ENCODE measurements around the gene CMKLR1.

CMKLR1 gene

DNA sequence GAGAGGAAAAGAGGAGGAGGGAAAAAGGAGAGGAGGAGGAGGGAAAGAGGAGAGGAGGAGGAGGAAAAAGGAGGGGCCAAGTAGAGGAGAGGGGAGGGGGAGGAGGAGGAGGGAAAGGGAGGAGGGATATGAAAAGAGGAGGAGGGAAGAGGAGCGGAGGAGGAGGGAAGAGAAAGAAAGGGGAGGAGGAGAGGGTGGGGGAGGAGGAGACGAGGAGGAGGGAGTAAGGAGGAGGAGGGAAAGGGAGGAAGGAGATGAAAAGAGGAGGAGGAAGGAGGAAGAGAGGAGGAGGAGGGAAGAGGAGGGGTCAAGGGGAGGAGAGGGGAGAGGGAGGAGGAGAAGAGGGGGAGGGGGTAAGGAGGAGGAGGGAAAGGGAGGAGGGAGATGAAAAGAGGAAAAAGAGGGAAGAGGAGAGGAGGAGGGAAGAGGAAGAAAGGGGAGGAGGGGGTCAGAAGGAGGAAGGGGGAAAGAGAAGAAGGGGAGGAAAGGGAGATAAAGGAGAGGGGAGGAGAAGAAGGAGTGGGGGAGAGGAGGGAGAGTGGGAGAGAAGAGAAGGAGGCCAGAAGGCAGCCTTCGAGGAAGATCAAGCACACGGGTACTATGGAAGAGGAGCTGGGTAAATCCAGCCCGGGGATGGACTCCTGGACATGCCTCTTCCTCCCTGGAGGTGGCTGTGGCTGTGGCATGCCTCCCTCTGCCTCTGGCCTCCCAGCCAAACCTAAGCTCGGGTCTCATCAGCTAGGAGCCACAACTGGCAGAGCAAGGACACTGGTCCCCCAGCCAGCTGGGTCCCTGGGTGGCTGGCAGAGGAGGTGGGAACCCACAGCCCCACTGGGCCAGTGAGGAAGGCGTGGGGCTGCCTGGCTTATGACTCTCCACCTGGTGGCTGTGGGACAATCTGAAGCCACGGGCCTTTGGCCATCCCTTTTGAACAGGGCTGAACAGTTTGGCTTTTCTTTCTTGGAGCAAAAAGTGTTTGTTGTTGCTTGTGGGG lies 3.0 kb upstream of the CMKLR1 start:
- Histone ChIP-seq H3K4me2 (ENCODE audit: insufficient read depth, low read length) (no peak overlapping the region), H3K36me3 (ENCODE audit: insufficient read depth, low read length) (no peaks in the 10 kb centered on the region), H3K27me3 (ENCODE audit: insufficient read depth, low read length, poor library complexity) (peaks cover 40% of the 10 kb centered on the region), H2AFZ (ENCODE audit: low read depth, low read length) (no peak overlapping the region), H4K20me1 (ENCODE audit: insufficient read depth, low read length) (no peaks in the 10 kb centered on the region), H3K9me3 (ENCODE audit: insufficient read depth, low read length, severe bottlenecking) (no peaks in the 10 kb centered on the region), H3K4me1 (ENCODE audit: insufficient read depth, low read length) (no peaks in the 10 kb centered on the region), H3K4me3 (ENCODE audit: low read depth in 1 of 2, low read length in 2 of 2) (no peak overlapping the region), H3K27ac (ENCODE audit: low read length) (no peak overlapping the region), H3K9ac (ENCODE audit: low read depth, low read length) (no peak overlapping the region), H3K79me2 (ENCODE audit: insufficient read depth, low read length) (no peaks in the 10 kb centered on the region)
- TF ChIP-seq, protein P1, sequence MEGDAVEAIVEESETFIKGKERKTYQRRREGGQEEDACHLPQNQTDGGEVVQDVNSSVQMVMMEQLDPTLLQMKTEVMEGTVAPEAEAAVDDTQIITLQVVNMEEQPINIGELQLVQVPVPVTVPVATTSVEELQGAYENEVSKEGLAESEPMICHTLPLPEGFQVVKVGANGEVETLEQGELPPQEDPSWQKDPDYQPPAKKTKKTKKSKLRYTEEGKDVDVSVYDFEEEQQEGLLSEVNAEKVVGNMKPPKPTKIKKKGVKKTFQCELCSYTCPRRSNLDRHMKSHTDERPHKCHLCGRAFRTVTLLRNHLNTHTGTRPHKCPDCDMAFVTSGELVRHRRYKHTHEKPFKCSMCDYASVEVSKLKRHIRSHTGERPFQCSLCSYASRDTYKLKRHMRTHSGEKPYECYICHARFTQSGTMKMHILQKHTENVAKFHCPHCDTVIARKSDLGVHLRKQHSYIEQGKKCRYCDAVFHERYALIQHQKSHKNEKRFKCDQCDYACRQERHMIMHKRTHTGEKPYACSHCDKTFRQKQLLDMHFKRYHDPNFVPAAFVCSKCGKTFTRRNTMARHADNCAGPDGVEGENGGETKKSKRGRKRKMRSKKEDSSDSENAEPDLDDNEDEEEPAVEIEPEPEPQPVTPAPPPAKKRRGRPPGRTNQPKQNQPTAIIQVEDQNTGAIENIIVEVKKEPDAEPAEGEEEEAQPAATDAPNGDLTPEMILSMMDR (IDR thresholded peaks at IDR 0.05; ENCODE audit: borderline replicate concordance, extremely low read depth, low read length, poor library complexity, severe bottlenecking): no peak
- TF ChIP-seq EZH2 (IDR thresholded peaks at IDR 0.05; ENCODE audit: borderline replicate concordance, low read depth, low read length, severe bottlenecking): no peak
- ATAC-seq (ENCODE audit: insufficient read depth, low read depth): no peak
- DNase-seq: no peak

DNA sequence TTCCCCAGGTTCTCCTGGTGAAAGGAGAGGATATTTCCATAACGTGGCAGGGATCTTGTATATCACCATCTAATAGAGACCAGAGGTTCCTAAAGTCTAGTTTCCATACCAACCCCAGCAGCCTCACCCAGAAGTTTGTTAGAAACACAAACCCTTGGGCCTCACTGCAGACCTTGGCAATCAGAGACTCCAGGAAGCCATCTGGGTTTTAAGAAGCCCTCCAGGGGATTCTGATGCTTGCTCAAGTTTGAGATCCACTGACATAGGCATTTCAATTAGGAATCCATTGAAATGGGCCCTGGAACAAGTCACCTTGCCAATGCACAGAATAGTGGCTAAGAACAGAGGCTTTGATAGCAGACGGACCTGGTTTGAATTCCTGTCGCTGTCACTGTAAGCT lies 2.2 kb upstream of the CMKLR1 start:
- Histone ChIP-seq H3K9ac (ENCODE audit: low read depth, low read length) (no peak overlapping the region), H2AFZ (ENCODE audit: low read depth, low read length) (no peak overlapping the region), H3K4me2 (ENCODE audit: insufficient read depth, low read length) (no peak overlapping the region), H3K79me2 (ENCODE audit: insufficient read depth, low read length) (no peaks in the 10 kb centered on the region), H3K4me3 (ENCODE audit: low read depth in 1 of 2, low read length in 2 of 2) (no peak overlapping the region), H3K27me3 (ENCODE audit: insufficient read depth, low read length, poor library complexity) (peaks cover 40% of the 10 kb centered on the region), H3K9me3 (ENCODE audit: insufficient read depth, low read length, severe bottlenecking) (no peaks in the 10 kb centered on the region), H4K20me1 (ENCODE audit: insufficient read depth, low read length) (no peaks in the 10 kb centered on the region), H3K4me1 (ENCODE audit: insufficient read depth, low read length) (no peaks in the 10 kb centered on the region), H3K36me3 (ENCODE audit: insufficient read depth, low read length) (no peaks in the 10 kb centered on the region), H3K27ac (ENCODE audit: low read length) (no peak overlapping the region)
- ATAC-seq (ENCODE audit: insufficient read depth, low read depth) (no peak), DNase-seq (no peak)
- TF ChIP-seq EZH2 (IDR thresholded peaks at IDR 0.05; ENCODE audit: borderline replicate concordance, low read depth, low read length, severe bottlenecking): no peak
- TF ChIP-seq, protein P1 (IDR thresholded peaks at IDR 0.05; ENCODE audit: borderline replicate concordance, extremely low read depth, low read length, poor library complexity, severe bottlenecking): no peak

DNA sequence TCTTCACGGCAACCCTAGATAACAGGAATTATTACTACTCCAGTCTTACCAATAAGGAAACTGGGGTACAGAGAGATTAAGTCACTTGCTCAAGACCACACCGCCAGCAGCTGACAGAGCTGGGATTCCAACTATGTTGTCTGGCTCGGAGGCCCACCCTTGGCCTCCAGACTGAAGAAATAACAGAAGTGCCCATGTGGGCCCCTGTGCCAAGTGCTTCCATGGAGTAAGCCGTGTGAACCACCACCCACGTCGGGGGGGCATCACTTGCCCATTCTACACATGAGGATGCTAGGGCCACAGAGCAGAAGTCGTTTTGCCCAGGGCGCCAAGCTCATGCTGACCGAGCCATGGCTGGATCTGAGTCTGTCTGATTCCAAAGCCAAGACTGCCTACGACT lies 926 bp upstream of the CMKLR1 start:
- DNase-seq (no peak), ATAC-seq (ENCODE audit: insufficient read depth, low read depth) (no peak)
- Histone ChIP-seq H3K4me3 (ENCODE audit: low read depth in 1 of 2, low read length in 2 of 2) (no peak overlapping the region), H3K27me3 (ENCODE audit: insufficient read depth, low read length, poor library complexity) (peaks cover 40% of the 10 kb centered on the region), H3K27ac (ENCODE audit: low read length) (no peak overlapping the region), H3K9me3 (ENCODE audit: insufficient read depth, low read length, severe bottlenecking) (no peaks in the 10 kb centered on the region), H4K20me1 (ENCODE audit: insufficient read depth, low read length) (no peaks in the 10 kb centered on the region), H3K79me2 (ENCODE audit: insufficient read depth, low read length) (no peaks in the 10 kb centered on the region), H3K9ac (ENCODE audit: low read depth, low read length) (no peak overlapping the region), H2AFZ (ENCODE audit: low read depth, low read length) (no peak overlapping the region), H3K4me2 (ENCODE audit: insufficient read depth, low read length) (no peak overlapping the region), H3K36me3 (ENCODE audit: insufficient read depth, low read length) (no peaks in the 10 kb centered on the region), H3K4me1 (ENCODE audit: insufficient read depth, low read length) (no peaks in the 10 kb centered on the region)
- no peak for TF ChIP-seq EZH2 (IDR thresholded peaks at IDR 0.05; ENCODE audit: borderline replicate concordance, low read depth, low read length, severe bottlenecking)
- TF ChIP-seq, protein P1 (IDR thresholded peaks at IDR 0.05; ENCODE audit: borderline replicate concordance, extremely low read depth, low read length, poor library complexity, severe bottlenecking): no peak

Data from DND-41 (cell line).